Activated CD8-positive, alpha-beta memory T cell treated with anti-CD3 and anti-CD28 coated beads, Interleukin-2, amount 50 U/mL, for 48 hours (primary cell): ENCODE measurements around the gene MEGF8.

Source experiments
- DNase-seq: peaks from one replicate; pipeline ENCODE4 v3.0.0-alpha.2; 2020

Gene MEGF8

GRCh38 chr19:42357290-42357689, 31.9 kb downstream of the MEGF8 start:
- DNase-seq, result no peak

GRCh38 chr19:42360787-42361544, 35.5 kb downstream of the MEGF8 start:
- DNase-seq, result no peak

GRCh38 chr19:42361545-42361910, 36.1 kb downstream of the MEGF8 start:
- no peak for DNase-seq

GRCh38 chr19:42362342-42362741, 36.9 kb downstream of the MEGF8 start:
- no peak for DNase-seq

GRCh38 chr19:42362891-42363440, 37.5 kb downstream of the MEGF8 start:
- DNase-seq, result no peak

GRCh38 chr19:42363614-42364346, 38.3 kb downstream of the MEGF8 start:
- no peak for DNase-seq

GRCh38 chr19:42366673-42367072, 41.2 kb downstream of the MEGF8 start:
- no peak for DNase-seq

- no peak for DNase-seq
These were observed 42.5 kb downstream of the MEGF8 start for GRCh38 chr19:42367929-42368328.

- no peak for DNase-seq
These were observed 42.9 kb downstream of the MEGF8 start for GRCh38 chr19:42368360-42368759.

- no peak for DNase-seq
These were observed 43.3 kb downstream of the MEGF8 start for GRCh38 chr19:42368765-42369164.

- DNase-seq, result no peak
These were observed 44.1 kb downstream of the MEGF8 start for GRCh38 chr19:42369433-42370067.

GRCh38 chr19:42370068-42370520, 44.7 kb downstream of the MEGF8 start:
- DNase-seq, result no peak

- no peak for DNase-seq
These were observed 45.3 kb downstream of the MEGF8 start for GRCh38 chr19:42370626-42371175.

- DNase-seq, result no peak
These were observed 49.5 kb downstream of the MEGF8 start for GRCh38 chr19:42374826-42375376.

- DNase-seq, result no peak
These were observed 50.2 kb downstream of the MEGF8 start for GRCh38 chr19:42375415-42376176.

GRCh38 chr19:42376177-42376555, 50.7 kb downstream of the MEGF8 start:
- DNase-seq, result no peak

GRCh38 chr19:42378225-42379215, 53.1 kb downstream of the MEGF8 start:
- no peak for DNase-seq

- no peak for DNase-seq
These were observed 54.7 kb downstream of the MEGF8 start for GRCh38 chr19:42380155-42380554.

GRCh38 chr19:42386974-42387707, 61.7 kb downstream of the MEGF8 start:
- peak; percentile 83 for DNase-seq

GRCh38 chr19:42388851-42389489, 63.5 kb downstream of the MEGF8 start:
- DNase-seq, result no peak
